Esophagus squamous epithelium (tissue), 4 donors: ENCODE data around the gene GPAT2.
"Not testable (repeated sequence)": the region's sequence is repeated elsewhere in the genome, so short reads cannot be mapped to it uniquely, and the experiment has no call there.

Experiments used
- CTCF ChIP-seq, 6 experiments: fragments of 450-650 bp in 4 of 6; fragments of 200-600 bp in 2 of 6; sonication (generic) in 2 of 6; IDR thresholded peaks; one replicate each; pipeline ENCODE4 v1.5.1; 2016 to 2019; ENCODE audit warnings: antibody characterized with exemption in 6 of 6, mild to moderate bottlenecking in 4 of 6, moderate library complexity in 4 of 6
- POLR2A ChIP-seq, 4 donors: fragments of 450-650 bp; IDR thresholded peaks; one replicate each; pipeline ENCODE4 v1.6.1; 2017; ENCODE audit warnings: antibody characterized with exemption in 4 of 4, mild to moderate bottlenecking in 4 of 4, moderate library complexity in 3 of 4

- not testable (repeated sequence) for TF ChIP-seq CTCF, POLR2A (IDR thresholded peaks at IDR 0.05)
Measured at GRCh38 chr2:96035554-96035953, 838 bp upstream of the GPAT2 start.
